ENCODE data around the gene IZUMO1R.
"Not testable (repeated sequence)": the region's sequence is repeated elsewhere in the genome, so short reads cannot be mapped to it uniquely, and the experiment has no call there.

Gene IZUMO1R

DNA sequence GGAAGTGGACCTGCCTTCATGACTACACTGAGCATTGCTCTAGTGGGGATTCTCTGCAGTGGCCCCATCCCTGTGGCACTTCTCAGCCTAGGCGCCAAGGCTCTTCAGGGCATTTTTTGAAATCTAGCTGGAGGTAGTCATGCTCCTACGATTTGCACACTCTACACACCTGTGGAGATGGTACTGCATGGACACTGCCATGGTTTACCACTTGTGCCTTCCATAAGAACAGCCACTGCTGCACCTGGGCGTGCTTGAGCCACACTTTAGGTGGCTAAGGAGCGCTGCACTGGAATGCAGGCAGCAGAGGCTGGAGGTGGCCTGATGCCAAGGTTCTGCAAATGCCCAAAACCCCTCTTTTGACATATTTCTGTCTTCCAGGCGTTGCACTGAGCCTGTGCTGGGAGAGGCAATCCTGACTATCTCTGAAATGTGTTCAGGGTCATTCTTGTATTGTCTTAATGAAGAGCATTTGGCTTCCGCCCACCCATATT, 24.3 kb downstream of the IZUMO1R start:
- DNase-seq = no peak

DNA sequence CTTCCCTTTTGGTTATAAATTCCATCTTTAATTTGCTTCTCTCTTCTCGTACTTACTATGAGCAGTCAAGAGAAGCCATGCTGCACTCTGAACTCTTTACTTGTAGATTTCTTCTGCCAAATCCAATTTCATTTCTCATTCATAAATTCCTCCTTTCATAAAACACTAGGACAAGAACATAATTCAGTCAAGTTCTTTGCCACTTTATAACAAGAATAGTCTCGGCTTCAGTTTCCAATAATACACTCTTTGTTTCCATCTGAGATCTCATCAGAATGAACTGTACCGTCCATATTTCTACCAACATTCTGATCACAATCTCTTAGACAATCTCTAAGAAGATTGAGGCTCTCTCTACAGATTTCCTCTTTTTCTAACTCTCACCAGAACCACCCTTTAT, 25.1 kb downstream of the IZUMO1R start:
- no peak for DNase-seq

DNA sequence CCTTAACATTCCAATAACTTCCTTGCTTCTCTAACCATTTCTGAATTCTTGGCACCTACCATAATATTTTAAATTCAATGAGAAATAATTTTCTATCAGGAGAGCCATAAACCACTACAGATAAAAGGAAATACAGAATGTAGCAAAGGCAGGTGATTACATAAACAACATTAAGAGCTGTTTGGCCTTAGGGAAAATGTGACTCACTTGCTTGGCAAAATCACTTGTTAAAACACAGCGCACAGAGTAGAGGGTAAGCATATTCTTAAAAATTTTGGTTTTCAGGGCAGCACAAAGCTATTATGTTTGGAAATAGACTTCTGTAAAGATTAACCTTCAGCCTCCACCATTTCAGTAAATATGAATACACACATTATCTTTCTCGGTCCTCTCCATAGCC, 26.4 kb downstream of the IZUMO1R start:
- DNase-seq = no peak

DNA sequence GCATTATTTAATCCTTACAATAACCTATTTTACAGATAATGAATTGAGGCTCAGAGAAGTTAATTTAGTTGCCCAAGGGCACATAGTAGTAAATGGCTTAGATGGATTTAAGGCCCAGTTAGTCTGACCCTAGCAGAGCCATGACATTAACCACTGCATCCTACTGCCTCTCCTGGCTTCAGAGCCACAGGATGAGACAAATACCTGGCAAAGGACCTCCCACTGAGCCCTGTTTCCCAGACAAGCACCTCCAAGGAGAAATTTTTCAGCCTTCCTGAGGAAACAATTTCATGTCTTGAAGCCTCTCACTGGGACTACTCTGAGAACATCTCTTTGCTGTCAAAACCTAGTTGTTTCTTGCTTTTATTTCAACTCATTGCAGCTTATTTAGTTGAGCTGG, 28.4 kb downstream of the IZUMO1R start:
- no peak for DNase-seq

DNA sequence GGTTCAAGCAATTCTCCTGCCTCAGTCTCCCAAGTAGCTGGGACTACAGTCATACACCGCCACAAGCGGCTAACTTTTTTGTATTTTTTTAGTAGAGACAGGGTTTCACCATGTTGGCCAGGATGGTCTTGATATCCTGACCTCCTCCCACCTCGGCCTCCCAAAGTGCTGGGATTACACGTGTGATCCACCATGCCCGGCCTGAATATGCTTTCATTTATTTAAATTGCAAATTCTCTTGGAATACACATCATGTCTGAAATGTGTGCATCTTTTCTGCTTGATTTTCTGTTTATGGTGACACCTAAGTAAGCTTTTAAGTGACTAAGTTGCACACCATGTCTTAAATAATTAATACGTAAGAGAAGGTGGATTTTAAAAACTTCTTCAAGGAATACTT, 31.7 kb downstream of the IZUMO1R start:
- no peak for DNase-seq

DNA sequence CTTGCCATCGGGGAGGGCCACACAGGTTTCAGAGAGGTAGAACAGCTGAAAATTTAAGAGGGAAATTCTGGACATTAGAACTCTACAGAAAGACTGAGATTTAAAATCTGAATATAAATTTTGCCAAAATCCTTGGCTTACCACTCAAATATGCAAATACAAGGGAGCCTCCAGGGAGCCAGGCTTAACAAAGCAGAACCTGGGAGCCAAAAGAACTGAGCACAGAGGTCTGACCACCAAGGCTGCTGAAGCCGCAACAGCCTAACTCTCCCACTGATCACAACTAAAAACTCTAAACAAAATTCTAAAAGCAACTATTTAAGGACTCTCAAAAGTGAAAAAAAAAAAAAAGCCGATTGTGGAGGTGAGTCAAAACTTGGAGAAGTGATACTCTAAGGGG, 34.3 kb downstream of the IZUMO1R start:
- no peak for DNase-seq

- no peak for DNase-seq
Measured at GRCh38 chr11:94342250-94342649, 37.9 kb downstream of the IZUMO1R start.

GRCh38 chr11:94343495-94343894, 39.1 kb downstream of the IZUMO1R start:
- DNase-seq = no peak

GRCh38 chr11:94346311-94346710, 41.9 kb downstream of the IZUMO1R start:
- DNase-seq = not testable (repeated sequence)

- DNase-seq = not testable (repeated sequence)
Measured at GRCh38 chr11:94350850-94351563, 46.6 kb downstream of the IZUMO1R start.

Data from NCI-H2081 treated with DMSO at 0.1 percent for 48 hours (cell line).